DOHH2 (cell line): ENCODE data around the gene SERTAD2.

Source experiments
- H3F3A ChIP-seq: fragments of 200-600 bp; sonication (generic), shearing (Covaris generic); 2 replicates; pipeline ENCODE4 v1.6.0; 2016; ENCODE audit warnings: antibody characterized with exemption, mild to moderate bottlenecking; ENCODE audit not compliant: control insufficient read depth, insufficient read depth
- H3K27ac ChIP-seq: fragments of 200-600 bp; sonication (generic); 2 replicates; pipeline ENCODE4 v1.5.1; 2014; ENCODE audit warnings: low read depth, mild to moderate bottlenecking, low read length, moderate library complexity
- H3K27me3 ChIP-seq: fragments of 200-600 bp; sonication (generic); 2 replicates; pipeline ENCODE4 v1.6.1; 2014; ENCODE audit warnings: mild to moderate bottlenecking, low read length, mixed read lengths; ENCODE audit not compliant: control insufficient read depth
- H3K36me3 ChIP-seq: fragments of 200-600 bp; sonication (generic); 2 replicates; pipeline ENCODE4 v1.6.1; 2014; ENCODE audit warnings: mild to moderate bottlenecking, low read length, moderate library complexity, mixed read lengths; ENCODE audit not compliant: control insufficient read depth
- H3K4me1 ChIP-seq: fragments of 200-600 bp; sonication (generic); 2 replicates; pipeline ENCODE4 v1.6.1; 2014; ENCODE audit warnings: mild to moderate bottlenecking, low read length, mixed read lengths; ENCODE audit not compliant: control insufficient read depth
- H3K4me2 ChIP-seq: fragments of 200-600 bp; sonication (generic); 2 replicates; pipeline ENCODE4 v1.6.0; 2014; ENCODE audit warnings: mild to moderate bottlenecking, low read length, moderate library complexity
- H3K4me3 ChIP-seq: fragments of 200-600 bp; sonication (generic); 2 replicates; pipeline ENCODE4 v1.5.1; 2014; ENCODE audit warnings: mild to moderate bottlenecking, low read length, mixed read lengths
- H3K79me2 ChIP-seq: fragments of 200-600 bp; sonication (generic); 2 replicates; pipeline ENCODE4 v1.6.1; 2014; ENCODE audit warnings: mild to moderate bottlenecking, low read length, mixed read lengths; ENCODE audit not compliant: control insufficient read depth
- H3K9me2 ChIP-seq: fragments of 200-600 bp; sonication (generic); replicated peaks from 2 replicates; pipeline ENCODE4 v1.6.1; 2014; ENCODE audit warnings: mild to moderate bottlenecking, low read length, mixed read lengths; ENCODE audit not compliant: control insufficient read depth
- H3K9me3 ChIP-seq: fragments of 200-600 bp; sonication (generic); 2 replicates; pipeline ENCODE4 v1.6.1; 2014; ENCODE audit warnings: antibody characterized with exemption, low read length, mixed read lengths; ENCODE audit not compliant: control insufficient read depth, insufficient read depth
- H4K20me1 ChIP-seq: fragments of 200-600 bp; sonication (generic); 2 replicates; pipeline ENCODE4 v1.6.0; 2014; ENCODE audit warnings: low read depth, mild to moderate bottlenecking, antibody characterized with exemption, low read length, moderate library complexity; ENCODE audit not compliant: control insufficient read depth, insufficient read depth
- CTCF ChIP-seq: fragments of 200-600 bp; sonication (generic); IDR thresholded peaks from one replicate; pipeline ENCODE4 v1.5.1; 2014; ENCODE audit warnings: antibody characterized with exemption, mild to moderate bottlenecking, low read depth, low read length; ENCODE audit not compliant: poor library complexity, severe bottlenecking
- EZH2phosphoT487 ChIP-seq: fragments of 200-600 bp; sonication (generic); IDR thresholded peaks from 2 replicates; pipeline ENCODE4 v1.6.1; 2017; ENCODE audit warnings: borderline replicate concordance, mild to moderate bottlenecking, antibody characterized with exemption, low read length, moderate library complexity, mixed read lengths

The SERTAD2 gene

DNA sequence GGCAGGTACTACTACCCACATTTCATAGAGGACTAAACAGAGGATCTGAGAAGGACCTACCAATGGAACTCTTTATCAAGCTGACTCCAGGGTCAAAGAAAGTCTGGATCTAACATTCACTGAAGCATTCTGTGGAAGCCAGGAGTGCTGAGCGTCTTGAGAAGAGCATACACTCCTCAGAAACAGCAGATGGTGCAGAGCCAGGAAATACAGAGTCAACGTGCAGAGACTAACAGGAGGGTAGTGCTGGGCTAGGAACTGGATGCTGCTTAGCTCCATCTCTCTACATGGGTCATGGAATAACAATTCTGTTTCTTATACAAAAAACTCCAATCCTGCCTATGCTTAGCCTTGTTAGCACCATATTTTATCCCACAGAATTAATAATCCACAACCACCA lies 5.5 kb upstream of the SERTAD2 start:
- peaks cover 3% of the 10 kb centered on the region; the same call in 1 of the 2 replicates for H3K36me3 ChIP-seq
- H3K4me3 ChIP-seq, result peak overlapping the region; percentile 59
- peaks cover 47% of the 10 kb centered on the region for H3K79me2 ChIP-seq
- no peaks in the 10 kb centered on the region for H4K20me1 ChIP-seq
- peak overlapping the region; percentile 90 for H3K27ac ChIP-seq
- H3K4me2 ChIP-seq, result peak overlapping the region; percentile 73
- TF ChIP-seq EZH2phosphoT487, result no peak
- no peak for TF ChIP-seq CTCF
- no peaks in the 10 kb centered on the region for H3K9me2 ChIP-seq
- H3F3A ChIP-seq, result peaks cover 49% of the 10 kb centered on the region
- H3K4me1 ChIP-seq, result peaks cover 96% of the 10 kb centered on the region
- no peaks in the 10 kb centered on the region for H3K27me3 ChIP-seq
- no peaks in the 10 kb centered on the region for H3K9me3 ChIP-seq

GRCh38 chr2:64658269-64658668 lies 4.6 kb upstream of the SERTAD2 start:
- peaks cover 45% of the 10 kb centered on the region for H3F3A ChIP-seq
- peak overlapping the region; percentile 73 for H3K4me2 ChIP-seq
- no peaks in the 10 kb centered on the region for H3K9me3 ChIP-seq
- H3K4me3 ChIP-seq, result peak overlapping the region; percentile 59
- H3K27me3 ChIP-seq, result no peaks in the 10 kb centered on the region
- TF ChIP-seq EZH2phosphoT487, result no peak
- TF ChIP-seq CTCF, result no peak
- peaks cover 47% of the 10 kb centered on the region for H3K79me2 ChIP-seq
- H3K27ac ChIP-seq, result peak overlapping the region; percentile 90
- H3K9me2 ChIP-seq, result no peaks in the 10 kb centered on the region
- H3K4me1 ChIP-seq, result peaks cover 87% of the 10 kb centered on the region
- no peaks in the 10 kb centered on the region for H4K20me1 ChIP-seq
- peaks cover 4% of the 10 kb centered on the region; the same call in 1 of the 2 replicates for H3K36me3 ChIP-seq

GRCh38 chr2:64657411-64657810 lies 3.7 kb upstream of the SERTAD2 start:
- Histone ChIP-seq H3K9me3 (no peaks in the 10 kb centered on the region), H3F3A (peaks cover 45% of the 10 kb centered on the region), H3K27me3 (no peaks in the 10 kb centered on the region), H3K36me3 (peaks cover 10% of the 10 kb centered on the region), H3K27ac (peak overlapping the region; percentile 90), H3K4me3 (peak overlapping the region; percentile 59), H4K20me1 (peaks cover 6% of the 10 kb centered on the region; the same call in 1 of the 2 replicates), H3K9me2 (no peaks in the 10 kb centered on the region), H3K4me2 (peak overlapping the region; percentile 73), H3K4me1 (peaks cover 79% of the 10 kb centered on the region), H3K79me2 (peaks cover 52% of the 10 kb centered on the region)
- TF ChIP-seq EZH2phosphoT487 (no peak), CTCF (no peak)
